ENCODE measurements around the gene TSEN2.

The TSEN2 gene

GRCh38 chr3:12484198-12484982 lies at the start of gene TSEN2:
TSS of gene TSEN2 (plus strand) at chr3:12484480. CDS start at chr3:12489801, 5,321 bp downstream.
- peaks cover 11% of the 10 kb centered on the region for H3K36me3 Mint-ChIP-seq
- peaks cover 38% of the 10 kb centered on the region for H3K4me1 Mint-ChIP-seq (ENCODE audit: low read depth)

DNA sequence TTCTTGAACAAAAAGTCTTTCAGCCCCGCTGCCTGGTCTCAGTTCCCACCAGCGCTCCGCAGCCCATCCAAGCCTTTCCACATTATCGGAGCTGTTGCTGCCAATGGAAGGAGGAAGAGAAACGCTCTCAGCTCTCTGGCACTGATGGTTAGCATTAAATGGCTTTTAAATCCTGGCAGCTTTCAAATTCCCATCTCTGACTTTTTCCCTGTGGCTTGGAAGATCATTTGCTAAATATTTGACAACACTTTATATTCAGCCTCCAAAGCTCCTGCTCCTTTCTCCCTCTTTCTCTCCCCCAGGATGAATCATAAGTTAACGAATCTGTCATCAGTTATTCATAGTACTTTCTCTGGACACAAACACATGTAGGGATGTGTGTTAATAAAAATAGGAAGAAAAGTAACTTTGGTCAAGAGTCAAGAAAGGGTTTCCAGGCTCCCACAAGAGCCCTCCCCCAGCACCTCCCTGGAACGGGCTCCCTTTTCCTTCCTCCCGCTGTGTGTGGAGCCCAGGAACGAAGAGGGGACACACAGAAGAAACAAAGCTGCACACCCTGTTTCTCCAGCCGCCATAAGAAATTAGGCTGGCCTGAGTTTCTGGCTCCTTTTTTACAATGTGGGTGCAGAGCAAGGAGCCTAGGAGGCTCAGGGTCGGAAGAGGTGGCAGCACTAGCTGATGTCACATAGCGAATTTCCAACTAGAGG lies 47.6 kb upstream of the TSEN2 start:
- no peak overlapping the region for H3K27ac Mint-ChIP-seq
- H3K9me3 Mint-ChIP-seq (ENCODE audit: low read depth) = no peaks in the 10 kb centered on the region
- H3K36me3 Mint-ChIP-seq = no peaks in the 10 kb centered on the region
- H3K27me3 Mint-ChIP-seq = peaks cover 3% of the 10 kb centered on the region
- no peak overlapping the region for H3K4me3 Mint-ChIP-seq
- no peaks in the 10 kb centered on the region for H3K4me1 Mint-ChIP-seq (ENCODE audit: low read depth)

More at GRCh38 chr3:12484198-12484982, at the start of gene TSEN2:
- Mint-ChIP-seq H3K27me3 (no peaks in the 10 kb centered on the region), H3K4me3 (peak within 1 kb of the TSS; percentile 97), H3K27ac (peak within 1 kb of the TSS; percentile 99), H3K9me3 (ENCODE audit: low read depth) (no peaks in the 10 kb centered on the region)

GRCh38 chr3:12437221-12437605 lies 47.1 kb upstream of the TSEN2 start:
- no peaks in the 10 kb centered on the region for H3K9me3 Mint-ChIP-seq (ENCODE audit: low read depth)
- H3K4me1 Mint-ChIP-seq (ENCODE audit: low read depth) = no peaks in the 10 kb centered on the region
- H3K4me3 Mint-ChIP-seq = no peak overlapping the region
- H3K27ac Mint-ChIP-seq = no peak overlapping the region
- H3K36me3 Mint-ChIP-seq = no peaks in the 10 kb centered on the region
- peaks cover 3% of the 10 kb centered on the region for H3K27me3 Mint-ChIP-seq

DNA sequence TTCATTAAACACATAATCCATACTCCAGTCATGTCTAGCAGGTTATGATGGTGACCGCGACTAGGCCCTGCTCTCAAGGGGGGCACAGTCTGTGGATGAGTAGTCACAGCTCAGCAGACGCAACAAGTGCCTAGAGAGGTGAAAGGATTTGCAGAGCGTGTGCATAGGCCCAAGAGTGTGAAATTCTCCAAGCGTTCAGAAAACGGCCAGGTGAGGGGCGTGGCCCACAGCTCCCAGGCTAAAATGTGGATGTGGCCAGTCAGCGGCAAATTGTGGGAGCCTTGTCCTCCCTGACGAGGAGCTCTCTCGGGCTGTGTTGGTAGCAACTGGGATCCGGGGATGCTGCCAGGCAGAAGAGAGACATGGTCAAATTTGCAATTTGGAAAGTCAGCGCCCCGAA lies 46.4 kb upstream of the TSEN2 start:
- H3K36me3 Mint-ChIP-seq = no peaks in the 10 kb centered on the region
- H3K4me3 Mint-ChIP-seq = no peak overlapping the region
- H3K27me3 Mint-ChIP-seq = peaks cover 3% of the 10 kb centered on the region
- H3K9me3 Mint-ChIP-seq (ENCODE audit: low read depth) = no peaks in the 10 kb centered on the region
- no peaks in the 10 kb centered on the region for H3K4me1 Mint-ChIP-seq (ENCODE audit: low read depth)
- no peak overlapping the region for H3K27ac Mint-ChIP-seq

DNA sequence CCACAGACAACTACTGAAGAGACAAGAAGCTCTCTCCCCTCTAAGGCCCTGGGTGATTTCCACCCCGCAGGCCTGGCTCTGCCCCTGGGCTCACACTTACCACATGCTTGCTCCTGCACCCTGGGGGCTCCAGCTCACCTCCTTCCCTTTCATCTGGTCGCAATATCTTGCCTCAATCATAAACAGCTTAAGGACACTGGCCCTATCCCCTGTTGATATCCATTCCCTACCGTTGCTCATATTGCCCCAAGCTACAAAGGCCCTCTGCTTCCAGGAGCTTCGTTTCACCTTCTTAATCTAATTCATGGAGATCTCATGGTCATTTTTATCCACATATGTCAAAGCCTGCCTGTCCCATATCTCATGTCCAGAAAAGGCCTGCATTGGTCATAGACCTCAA lies 46.0 kb upstream of the TSEN2 start:
- Mint-ChIP-seq H3K9me3 (ENCODE audit: low read depth) (no peaks in the 10 kb centered on the region), H3K27me3 (peaks cover 3% of the 10 kb centered on the region), H3K4me3 (no peak overlapping the region), H3K27ac (no peak overlapping the region), H3K36me3 (no peaks in the 10 kb centered on the region), H3K4me1 (ENCODE audit: low read depth) (no peaks in the 10 kb centered on the region)

DNA sequence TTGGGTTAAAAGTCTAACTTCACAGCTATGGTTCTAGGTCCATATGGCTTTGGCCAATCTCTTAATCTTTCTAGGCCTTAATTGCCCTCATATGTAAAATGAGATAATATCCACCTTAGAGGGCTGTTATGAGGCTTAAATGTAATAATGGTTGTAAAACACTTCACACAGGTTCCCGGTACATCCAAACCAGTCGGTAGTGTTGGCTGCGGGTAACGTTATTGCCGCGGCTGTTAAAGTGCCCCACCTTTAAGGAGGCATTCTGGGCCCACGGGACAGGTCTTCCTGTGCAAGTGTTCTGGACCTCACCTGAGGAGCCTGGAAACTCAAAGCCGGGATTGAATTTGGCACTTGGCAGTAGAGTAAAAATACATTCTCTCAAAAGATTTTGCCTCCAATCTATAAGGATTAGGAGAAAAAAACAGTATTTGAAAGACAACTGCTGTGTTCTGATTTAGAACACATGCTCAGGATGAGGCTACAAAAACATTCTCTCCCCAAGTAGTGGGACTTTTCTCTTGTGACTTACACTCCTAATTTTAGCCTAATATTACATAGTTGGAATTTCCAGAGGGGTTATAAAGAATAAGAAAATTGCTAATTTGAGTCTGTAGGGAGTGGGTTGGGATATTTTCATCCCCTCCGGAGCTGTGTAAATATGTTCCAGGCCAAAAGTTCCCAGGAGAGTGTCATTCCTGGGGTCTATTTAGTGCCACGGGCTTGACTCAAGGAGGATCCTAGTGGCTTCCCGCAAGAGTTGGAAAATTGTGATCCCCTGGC lies 44.9 kb upstream of the TSEN2 start:
- no peak overlapping the region for H3K4me3 Mint-ChIP-seq
- no peaks in the 10 kb centered on the region for H3K4me1 Mint-ChIP-seq (ENCODE audit: low read depth)
- H3K36me3 Mint-ChIP-seq = no peaks in the 10 kb centered on the region
- H3K27ac Mint-ChIP-seq = no peak overlapping the region
- no peaks in the 10 kb centered on the region for H3K9me3 Mint-ChIP-seq (ENCODE audit: low read depth)
- H3K27me3 Mint-ChIP-seq = peaks cover 6% of the 10 kb centered on the region

GRCh38 chr3:12440927-12441714 lies 43.2 kb upstream of the TSEN2 start:
- Mint-ChIP-seq H3K4me3 (no peak overlapping the region), H3K36me3 (no peaks in the 10 kb centered on the region), H3K27me3 (peaks cover 6% of the 10 kb centered on the region), H3K4me1 (ENCODE audit: low read depth) (no peaks in the 10 kb centered on the region), H3K27ac (no peak overlapping the region), H3K9me3 (ENCODE audit: low read depth) (no peaks in the 10 kb centered on the region)

DNA sequence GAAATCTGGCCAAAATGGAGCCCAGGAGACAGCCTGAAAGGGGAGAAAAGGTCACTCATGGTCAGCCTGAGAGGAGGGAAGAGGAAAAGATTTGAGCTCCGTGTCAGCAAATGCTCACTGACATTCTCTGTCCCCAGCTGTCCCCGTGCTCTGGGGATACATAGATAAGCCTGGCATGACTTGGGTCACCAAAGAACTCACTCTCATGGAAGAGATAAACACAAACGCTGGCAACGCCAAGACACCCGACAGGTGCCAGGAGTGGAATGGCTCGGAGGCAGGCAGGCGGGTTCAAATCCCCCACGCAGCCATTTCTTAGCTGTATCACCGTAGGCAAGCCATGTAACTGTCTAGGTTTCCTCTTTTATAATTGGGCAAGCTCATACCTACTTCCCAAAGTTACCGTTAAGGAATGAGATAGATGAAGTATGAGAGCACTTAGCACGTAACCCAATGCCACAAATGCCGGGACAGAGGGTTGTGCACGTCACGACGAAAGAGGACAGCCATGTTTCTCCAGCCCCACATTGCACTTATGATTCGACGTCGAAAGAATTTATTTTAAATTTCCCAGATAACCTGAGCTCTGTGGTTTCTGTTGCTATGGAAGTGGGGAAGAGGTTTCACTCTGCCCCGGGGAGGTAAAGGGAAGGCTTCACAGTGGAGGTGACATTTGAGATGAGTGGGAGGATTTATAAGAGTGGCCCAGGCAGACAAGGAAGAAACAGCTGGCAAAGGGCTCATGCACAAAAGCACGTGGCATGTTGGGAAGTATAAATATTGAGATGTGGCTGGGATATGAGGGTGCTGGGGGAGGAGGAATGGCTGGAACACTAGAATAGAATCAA lies 41.4 kb upstream of the TSEN2 start:
- H3K9me3 Mint-ChIP-seq (ENCODE audit: low read depth) = no peaks in the 10 kb centered on the region
- H3K36me3 Mint-ChIP-seq = no peaks in the 10 kb centered on the region
- H3K4me1 Mint-ChIP-seq (ENCODE audit: low read depth) = no peaks in the 10 kb centered on the region
- no peak overlapping the region for H3K4me3 Mint-ChIP-seq
- H3K27ac Mint-ChIP-seq = no peak overlapping the region
- H3K27me3 Mint-ChIP-seq = peaks cover 6% of the 10 kb centered on the region

DNA sequence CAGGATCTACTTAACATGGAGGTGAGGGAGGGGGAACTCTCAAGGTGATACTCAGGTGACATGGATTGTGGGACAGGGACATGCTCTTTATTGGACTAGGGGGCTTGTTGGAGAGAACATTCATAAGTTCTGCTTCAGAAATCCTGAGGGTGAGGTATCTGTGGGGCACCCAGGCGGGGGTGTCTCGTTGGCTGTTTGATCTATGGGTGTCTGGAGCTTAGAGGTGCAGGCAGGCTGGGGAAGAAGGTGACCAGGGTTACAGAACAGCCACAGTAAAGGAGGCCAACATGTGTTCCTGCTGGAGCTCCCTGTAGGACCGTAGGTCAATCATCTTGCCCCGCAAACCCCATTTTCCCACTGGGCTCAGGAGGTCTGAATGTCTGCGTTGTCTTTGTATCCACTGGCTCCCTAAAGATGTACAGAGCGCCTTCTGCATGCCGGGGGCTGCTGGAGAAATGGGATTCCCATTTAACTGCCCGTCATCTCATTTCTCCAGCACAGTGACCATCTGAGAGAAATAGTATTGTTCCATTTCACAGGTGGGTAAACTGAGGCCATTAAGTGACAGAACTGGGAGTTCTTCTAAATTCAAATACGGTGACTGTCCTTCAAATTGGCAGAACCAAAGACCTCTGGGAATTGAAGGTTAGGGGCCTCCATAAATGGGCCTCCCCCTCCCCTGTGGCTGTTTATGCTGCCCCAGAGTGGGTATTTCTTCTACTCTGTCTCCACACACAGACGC lies 40.3 kb upstream of the TSEN2 start:
- H3K27ac Mint-ChIP-seq = no peak overlapping the region
- no peaks in the 10 kb centered on the region for H3K9me3 Mint-ChIP-seq (ENCODE audit: low read depth)
- H3K4me3 Mint-ChIP-seq = no peak overlapping the region
- H3K27me3 Mint-ChIP-seq = peaks cover 6% of the 10 kb centered on the region
- no peaks in the 10 kb centered on the region for H3K4me1 Mint-ChIP-seq (ENCODE audit: low read depth)
- no peaks in the 10 kb centered on the region for H3K36me3 Mint-ChIP-seq

DNA sequence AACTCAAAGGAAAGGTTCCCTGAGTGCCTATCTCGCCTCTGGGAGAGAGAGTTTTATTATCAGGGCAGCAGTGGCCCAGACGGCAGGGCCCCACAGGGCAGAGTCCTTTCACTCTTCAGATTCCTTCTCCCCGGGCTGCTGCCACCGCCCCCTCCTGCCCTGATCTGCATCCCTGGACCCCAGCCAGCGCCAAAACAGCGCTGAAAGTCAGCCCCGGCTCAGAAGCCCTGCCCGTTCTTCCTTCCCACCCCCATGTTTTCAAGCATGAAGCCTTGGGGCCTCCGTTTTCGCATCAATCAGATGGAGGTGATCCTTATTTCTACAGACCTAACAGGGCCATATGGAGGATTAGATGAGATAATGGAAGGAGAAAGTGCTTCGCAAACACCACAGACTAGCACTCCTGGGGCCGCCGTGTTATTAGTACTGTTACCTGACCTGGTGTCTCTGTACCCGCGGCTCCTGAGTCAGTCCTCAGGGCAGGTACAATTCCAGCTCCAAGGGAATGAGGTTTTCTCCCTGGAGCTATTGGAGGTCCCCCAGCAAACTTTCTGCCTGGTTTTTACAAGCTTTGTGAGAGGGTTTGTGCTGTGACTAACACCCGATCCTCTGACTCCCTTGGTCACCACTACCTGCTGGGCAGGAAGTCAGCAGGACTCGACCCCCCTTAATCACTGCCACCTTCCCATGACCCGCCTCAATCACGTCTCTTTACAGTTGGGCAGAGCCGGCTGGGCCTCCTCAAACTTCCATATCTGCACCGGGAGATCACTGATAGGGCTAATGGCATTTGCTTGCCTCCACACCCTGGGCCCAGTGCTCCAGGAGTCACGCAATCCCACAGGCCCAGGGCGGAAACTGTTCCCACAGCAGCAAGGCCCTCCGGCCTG lies 39.5 kb upstream of the TSEN2 start:
- H3K4me3 Mint-ChIP-seq = no peak overlapping the region
- peaks cover 6% of the 10 kb centered on the region for H3K27me3 Mint-ChIP-seq
- H3K27ac Mint-ChIP-seq = no peak overlapping the region
- no peaks in the 10 kb centered on the region for H3K4me1 Mint-ChIP-seq (ENCODE audit: low read depth)
- no peaks in the 10 kb centered on the region for H3K9me3 Mint-ChIP-seq (ENCODE audit: low read depth)
- no peaks in the 10 kb centered on the region for H3K36me3 Mint-ChIP-seq

GRCh38 chr3:12445523-12446240 lies 38.6 kb upstream of the TSEN2 start:
- Mint-ChIP-seq H3K27me3 (peaks cover 6% of the 10 kb centered on the region), H3K4me1 (ENCODE audit: low read depth) (no peaks in the 10 kb centered on the region)

DNA sequence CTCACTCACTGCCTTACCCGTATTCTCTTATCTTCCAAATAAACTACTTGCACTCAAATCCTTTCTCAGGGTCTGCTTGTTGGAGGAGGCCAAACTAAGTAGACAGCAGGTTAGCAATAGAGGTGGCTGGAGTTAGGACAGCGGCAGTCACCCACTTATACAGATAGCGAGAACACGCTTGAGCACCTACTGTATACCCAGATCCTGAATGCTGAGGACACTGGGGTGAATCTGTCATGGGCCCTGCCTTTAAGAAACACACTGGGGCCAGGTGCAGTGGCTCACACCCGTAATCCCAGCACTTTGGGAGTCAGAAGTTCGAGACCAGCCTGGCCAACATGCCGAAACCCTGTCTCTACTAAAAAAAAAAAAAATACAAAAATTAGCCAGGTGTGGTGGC lies 38.0 kb upstream of the TSEN2 start:
- Mint-ChIP-seq H3K27ac (no peak overlapping the region), H3K4me3 (no peak overlapping the region), H3K36me3 (no peaks in the 10 kb centered on the region), H3K4me1 (ENCODE audit: low read depth) (no peaks in the 10 kb centered on the region), H3K27me3 (peaks cover 6% of the 10 kb centered on the region), H3K9me3 (ENCODE audit: low read depth) (no peaks in the 10 kb centered on the region)

More at GRCh38 chr3:12445523-12446240, 38.6 kb upstream of the TSEN2 start:
- Mint-ChIP-seq H3K27ac (no peak overlapping the region), H3K4me3 (no peak overlapping the region), H3K36me3 (no peaks in the 10 kb centered on the region), H3K9me3 (ENCODE audit: low read depth) (no peaks in the 10 kb centered on the region)

All from activated naive CD8-positive, alpha-beta T cell (primary cell).